ENCODE data around the gene KREMEN1. TPM values are rescaled to one million over a fixed set of nuclear protein-coding genes. Genes with fewer than 3 reads are reported as not detected.

KREMEN1 gene
- total and polyA plus RNA-seq, 9 of the 15 experiments (the other 6 are each of a cell fraction or from before 2014, with no cell fraction given), result 0.69 to 11.5 (median 4.3) TPM

DNA sequence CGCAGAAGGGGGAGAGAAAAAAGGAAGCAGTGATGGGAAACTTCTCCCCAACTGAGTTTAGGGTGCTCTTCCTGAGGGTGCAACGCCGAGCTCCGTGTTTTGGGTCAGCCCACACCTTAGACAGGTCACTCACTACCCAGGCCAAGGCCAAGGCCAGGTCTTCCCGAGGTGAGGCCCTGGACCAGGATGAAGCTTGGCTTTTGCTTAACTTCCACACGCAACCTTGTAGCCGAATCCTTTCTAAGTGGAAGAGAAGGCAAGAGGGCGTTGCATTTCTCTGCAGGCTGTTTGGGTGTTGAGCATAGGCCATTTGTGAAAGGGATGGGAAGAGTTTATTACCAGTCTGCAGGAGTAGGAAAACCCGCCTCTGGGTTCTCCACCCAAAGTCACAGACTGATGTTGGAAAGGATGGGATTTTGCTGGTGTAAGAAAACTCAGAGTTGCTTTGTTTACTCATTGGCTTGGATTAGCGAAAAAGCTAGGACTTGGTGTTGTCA lies 1.5 kb downstream of the KREMEN1 start (continued):
- TF ChIP-seq MGA (IDR thresholded peaks at IDR 0.05), result no peak
